ENCODE results near the gene MYB.

DNA sequence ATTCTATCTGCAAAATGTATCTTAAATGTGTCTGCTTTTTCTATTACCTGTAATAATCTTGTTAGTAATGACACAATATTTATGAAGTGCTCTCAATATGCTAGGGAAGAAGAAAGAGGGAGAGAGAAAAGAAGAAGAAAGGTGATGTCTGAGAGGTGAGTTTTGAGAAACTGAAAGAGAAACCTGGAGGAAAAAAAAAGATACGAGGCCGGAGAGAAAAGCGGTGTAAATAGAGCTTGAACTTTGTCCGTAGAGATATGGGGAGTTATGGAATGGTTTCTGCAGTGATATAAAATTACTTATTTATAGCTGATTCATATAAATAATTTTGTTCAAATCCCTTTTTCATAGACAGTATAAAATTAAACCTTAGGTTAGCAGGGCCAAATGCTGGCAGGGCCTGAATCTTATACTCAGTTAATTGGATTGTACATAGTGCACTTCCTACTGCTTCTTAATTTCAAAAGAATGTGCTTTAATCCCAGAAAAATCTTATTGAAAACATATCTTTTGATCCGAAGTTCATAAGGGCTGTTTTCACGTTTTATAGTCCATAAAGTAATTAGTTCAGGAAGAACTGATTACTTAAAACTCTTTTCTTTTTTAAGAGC is 43.0 kb downstream of the MYB start:
- TF ChIP-seq POLR2A (IDR thresholded peaks at IDR 0.05; ENCODE audit: low read depth, low read length) (no peak), TAF1 (IDR thresholded peaks at IDR 0.05; ENCODE audit: low read depth, low read length) (no peak), POLR2AphosphoS5 (IDR thresholded peaks at IDR 0.05; ENCODE audit: low read depth, low read length) (no peak), SPI1 (IDR thresholded peaks at IDR 0.05; ENCODE audit: low read depth, low read length) (no peak)
